ENCODE measurements around the gene TMCO5A.

- TF ChIP-seq CTCF (IDR thresholded peaks at IDR 0.05) (no peak), POLR2A (IDR thresholded peaks at IDR 0.05) (no peak)
These were observed 41.1 kb upstream of the TMCO5A start for GRCh38 chr15:37893309-37893708.
